Sigmoid colon (tissue), 7 donors: ENCODE measurements around the gene JMJD1C. TPM values are rescaled to one million over a fixed set of nuclear protein-coding genes. Genes with fewer than 3 reads are reported as not detected.

Experiments
- DNase-seq: peaks from one replicate; pipeline ENCODE4 v3.0.0-alpha.2; 2019
- H3K27ac ChIP-seq, 4 donors: fragments of 200-600 bp; sonication (generic); one replicate each; pipeline ENCODE4 v1.5.1; 2016 to 2019; ENCODE audit warnings: mild to moderate bottlenecking in 1 of 4
- H3K27me3 ChIP-seq, 3 donors: fragments of 200-600 bp; sonication (generic); one replicate each; pipeline ENCODE4 v1.5.1; 2019; ENCODE audit warnings: mild to moderate bottlenecking in 1 of 3
- H3K36me3 ChIP-seq, 4 donors: fragments of 200-600 bp; sonication (generic); one replicate each; pipeline ENCODE4 v1.5.1; 2016 to 2019
- H3K4me1 ChIP-seq, 4 donors: fragments of 200-600 bp; sonication (generic); one replicate each; pipeline ENCODE4 v1.5.1; 2017 to 2019
- H3K4me3 ChIP-seq, 4 donors: fragments of 200-600 bp; sonication (generic); one replicate each; pipeline ENCODE4 v1.5.1; 2017 to 2019; ENCODE audit warnings: mild to moderate bottlenecking in 2 of 4, moderate library complexity in 1 of 4
- H3K9me3 ChIP-seq, 4 donors: fragments of 200-600 bp in 3 of 4; sonication (generic) in 3 of 4; one replicate each; pipeline versions ENCODE4 v1.5.1 to v1.6.1; 2013 to 2019
- CTCF ChIP-seq, 4 experiments: fragments of 450-650 bp in 3 of 4; fragments of 200-600 bp in 1 of 4; IDR thresholded peaks; one replicate each; pipeline ENCODE4 v1.5.1; 2016 to 2019; ENCODE audit warnings: antibody characterized with exemption in 4 of 4, mild to moderate bottlenecking in 3 of 4, moderate library complexity in 2 of 4
- EP300 ChIP-seq, 4 donors: sonication (generic); formaldehyde crosslinking; IDR thresholded peaks; one replicate each; pipeline ENCODE4 v1.6.1; 2017; ENCODE audit warnings: antibody characterized with exemption in 4 of 4
- POLR2A ChIP-seq, 2 donors: fragments of 450-650 bp; IDR thresholded peaks; one replicate each; pipeline ENCODE4 v1.6.1; 2016; ENCODE audit warnings: antibody characterized with exemption in 2 of 2, mild to moderate bottlenecking in 2 of 2, moderate library complexity in 2 of 2
- POLR2AphosphoS5 ChIP-seq, 4 donors: sonication (generic); formaldehyde crosslinking; IDR thresholded peaks; one replicate each; pipeline ENCODE4 v1.6.1; 2017; ENCODE audit warnings: antibody characterized with exemption in 4 of 4
- WGBS, 2 donors: extraction: QIAGEN DNeasy Blood & Tissue Kit; methylation state at CpG; one replicate each; pipeline ENCODE4 v1.1.7; 2013; 5-methylcytosine and 5-hydroxymethylcytosine counted together
- intact Hi-C: fragments of 100-400 bp; cut with DNase I; formaldehyde crosslinking; loops from one replicate; pipeline ENCODE4 v1.15.1; 2023
- polyA plus RNA-seq, 3 donors: library from polyadenylated mRNA; stranded (reverse); fragments of 200-250 nt; gene quantifications; one replicate each; pipeline ENCODE4 v1.2.3, GENCODE V29; 2013
- total RNA-seq, 4 donors: library from RNA; depleted of rRNA; stranded (reverse); fragments of >200 nt; gene quantifications; one replicate each; pipeline ENCODE4 v1.1.0, GENCODE V29; 2016
- donor health status: healthy with polysubstance abuse.
- donor health status: Bipolar disorder and iron deficiency.
- donor health status: healthy.

Gene JMJD1C
- total and polyA plus RNA-seq, 7 donors = 13.2 to 134 (median 94.2) TPM

GRCh38 chr10:63365976-63366765, 99.6 kb downstream of the JMJD1C start:
- no peaks in the 10 kb centered on the region for H3K27me3 ChIP-seq
- H3K4me1 ChIP-seq = peaks cover 0 to 6% (median 0%) of the 10 kb centered on the region in 4 donors
- intact Hi-C loops = no loop called here
- TF ChIP-seq POLR2AphosphoS5 (IDR thresholded peaks at IDR 0.05) (no peak), POLR2A (IDR thresholded peaks at IDR 0.05) (no peak), EP300 (IDR thresholded peaks at IDR 0.05) (no peak), CTCF (IDR thresholded peaks at IDR 0.05) (no peak)
- no peaks in the 10 kb centered on the region for H3K36me3 ChIP-seq
- no peak overlapping the region for H3K27ac ChIP-seq
- DNase-seq = no peak
- WGBS, 2 donors = 95 to 97% methylated on average over 2 of the region's 2 CpGs
- H3K4me3 ChIP-seq = no peak overlapping the region
- no peaks in the 10 kb centered on the region for H3K9me3 ChIP-seq

GRCh38 chr10:63364918-63365317, 100.9 kb downstream of the JMJD1C start:
- TF ChIP-seq CTCF (IDR thresholded peaks at IDR 0.05) (no peak), EP300 (IDR thresholded peaks at IDR 0.05) (no peak), POLR2A (IDR thresholded peaks at IDR 0.05) (no peak), POLR2AphosphoS5 (IDR thresholded peaks at IDR 0.05) (no peak)
- intact Hi-C loops = no loop called here
- no peak overlapping the region for H3K4me3 ChIP-seq

GRCh38 chr10:63363951-63364350, 101.8 kb downstream of the JMJD1C start:
- no peak for DNase-seq
- Histone ChIP-seq H3K4me1 (peaks cover 0 to 6% (median 0%) of the 10 kb centered on the region in 4 donors), H3K27ac (no peak overlapping the region), H3K27me3 (no peaks in the 10 kb centered on the region), H3K36me3 (no peaks in the 10 kb centered on the region), H3K4me3 (no peak overlapping the region), H3K9me3 (no peaks in the 10 kb centered on the region)
- WGBS, 2 donors = 76 to 94% methylated on average over 7 of the region's 7 CpGs
- intact Hi-C loops = no loop called here
- TF ChIP-seq POLR2A (IDR thresholded peaks at IDR 0.05) = no peak
- TF ChIP-seq EP300 (IDR thresholded peaks at IDR 0.05) = no peak
- TF ChIP-seq POLR2AphosphoS5 (IDR thresholded peaks at IDR 0.05) = no peak
- TF ChIP-seq CTCF (IDR thresholded peaks at IDR 0.05) = no peak

More at GRCh38 chr10:63364918-63365317, 100.9 kb downstream of the JMJD1C start:
- WGBS, 2 donors = 95 to 98% methylated on average over 2 of the region's 2 CpGs
- no peaks in the 10 kb centered on the region for H3K36me3 ChIP-seq
- H3K27ac ChIP-seq = no peak overlapping the region
- H3K9me3 ChIP-seq = no peaks in the 10 kb centered on the region
- no peaks in the 10 kb centered on the region for H3K27me3 ChIP-seq
- H3K4me1 ChIP-seq = peaks cover 0 to 6% (median 0%) of the 10 kb centered on the region in 4 donors
- no peak for DNase-seq

GRCh38 chr10:63355682-63356081, 110.1 kb downstream of the JMJD1C start:
- Histone ChIP-seq H3K27ac (no peak overlapping the region), H3K9me3 (no peaks in the 10 kb centered on the region), H3K4me3 (no peak overlapping the region), H3K36me3 (no peaks in the 10 kb centered on the region), H3K27me3 (no peaks in the 10 kb centered on the region), H3K4me1 (peaks cover 0 to 8% (median 5%) of the 10 kb centered on the region in 4 donors)
- no peak for DNase-seq
- intact Hi-C loops = no loop called here
- TF ChIP-seq EP300 (IDR thresholded peaks at IDR 0.05) (no peak), POLR2AphosphoS5 (IDR thresholded peaks at IDR 0.05) (no peak), CTCF (IDR thresholded peaks at IDR 0.05) (no peak), POLR2A (IDR thresholded peaks at IDR 0.05) (no peak)
- WGBS, 2 donors = 19 to 63% methylated on average over 2 of the region's 2 CpGs
